Thyroid gland (tissue), 4 donors: Measurements from ENCODE around the gene ENTHD1. TPM values are rescaled to one million over a fixed set of nuclear protein-coding genes. Genes with fewer than 3 reads are reported as not detected.
"Not testable (repeated sequence)": the region's sequence is repeated elsewhere in the genome, so short reads cannot be mapped to it uniquely, and the experiment has no call there.

Experiments used
- DNase-seq, 2 donors: peaks; one replicate each; pipeline ENCODE4 v3.0.0-alpha.2; 2019
- H3K27ac ChIP-seq, 3 donors: fragments of 200-600 bp; sonication (generic); 1 replicate in 2 of 3; 2 replicates in 1 of 3; pipeline ENCODE4 v1.5.1; 2016 to 2019; ENCODE audit warnings: mild to moderate bottlenecking in 1 of 3, moderate library complexity in 1 of 3
- H3K27me3 ChIP-seq: fragments of 200-600 bp; sonication (generic); one replicate; pipeline ENCODE4 v1.5.1; 2019
- H3K36me3 ChIP-seq, 2 donors: fragments of 200-600 bp; sonication (generic); one replicate each; pipeline ENCODE4 v1.5.1; 2016 to 2019
- H3K4me1 ChIP-seq, 2 donors: fragments of 200-600 bp; sonication (generic); one replicate each; pipeline ENCODE4 v1.5.1; 2017 to 2019
- H3K4me3 ChIP-seq, 3 donors: fragments of 200-600 bp; sonication (generic); replicated peaks in 1 of 3; 1 replicate in 2 of 3; 2 replicates in 1 of 3; pipeline ENCODE4 v1.5.1; 2016; ENCODE audit warnings: mild to moderate bottlenecking in 1 of 3
- H3K9me3 ChIP-seq: fragments of 200-600 bp; sonication (generic); one replicate; pipeline ENCODE4 v1.5.1; 2017
- POLR2A ChIP-seq, 2 donors: fragments of 450-650 bp; IDR thresholded peaks; one replicate each; pipeline ENCODE4 v1.6.1; 2017; ENCODE audit warnings: antibody characterized with exemption in 2 of 2, mild to moderate bottlenecking in 2 of 2, moderate library complexity in 1 of 2
- WGBS, 2 donors: methylation state at CpG; one replicate each; pipeline ENCODE4 v1.1.5; 2017; 5-methylcytosine and 5-hydroxymethylcytosine counted together
- intact Hi-C: fragments of 100-400 bp; cut with DNase I; formaldehyde crosslinking; loops from one replicate; pipeline ENCODE4 v1.15.1; 2023
- total RNA-seq, 4 donors: library from RNA; depleted of rRNA; stranded (reverse); fragments of >200 nt; gene quantifications; one replicate each; pipeline ENCODE4 v1.2.3, GENCODE V29; 2016
- TF ChIP-seq, protein P1 (sequence below), 6 experiments: fragments of 200-600 bp in 3 of 6; fragments of 450-650 bp in 3 of 6; sonication (generic) in 3 of 6; IDR thresholded peaks; one replicate each; pipeline ENCODE4 v1.5.1; 2016 to 2019; ENCODE audit warnings: antibody characterized with exemption in 6 of 6, mild to moderate bottlenecking in 2 of 6, inconsistent platforms in 1 of 6, moderate library complexity in 1 of 6

The ENTHD1 gene
- total RNA-seq, 4 donors from 2014 or later: 1.3 TPM; not detected in 3

DNA sequence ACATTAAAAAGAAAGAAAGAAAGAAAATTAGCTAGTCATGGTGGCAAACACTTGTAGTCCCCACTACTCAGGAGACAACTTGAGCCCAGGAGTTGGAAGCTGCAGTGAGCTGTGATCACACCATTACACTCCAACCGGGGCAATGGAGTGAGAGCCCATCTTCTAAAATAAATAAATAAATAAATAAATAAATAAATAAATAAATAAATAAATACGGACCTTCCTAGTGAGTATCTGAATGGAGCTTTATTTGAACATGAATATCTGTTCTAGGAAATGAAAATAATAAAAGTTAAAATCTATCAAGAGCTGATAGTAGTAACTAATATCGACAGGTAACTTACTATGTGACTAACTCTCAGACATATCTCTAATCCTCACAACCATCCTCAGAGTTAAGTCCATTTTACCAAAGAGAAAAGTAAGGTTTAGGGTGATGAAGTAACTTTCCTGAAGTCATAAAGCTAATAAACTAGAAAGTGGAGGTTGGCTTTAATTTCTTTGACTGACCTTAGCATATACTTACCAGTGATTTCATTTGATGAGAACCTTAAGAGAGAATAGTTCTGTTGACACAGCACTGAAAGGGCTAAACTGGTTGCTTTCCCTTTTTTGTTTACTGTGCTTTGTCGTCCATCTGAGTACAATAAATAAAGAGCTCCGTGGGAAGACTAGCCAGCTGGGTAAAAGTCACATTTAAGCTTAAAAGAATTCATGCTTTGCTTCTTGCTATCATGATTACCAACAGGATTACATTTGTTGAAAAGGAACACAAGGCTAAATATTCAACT, 22.4 kb downstream of the ENTHD1 start:
- Histone ChIP-seq H3K4me1 (no peaks in the 10 kb centered on the region), H3K27ac (no peak overlapping the region), H3K9me3 (no peaks in the 10 kb centered on the region), H3K27me3 (no peaks in the 10 kb centered on the region), H3K36me3 (no peaks in the 10 kb centered on the region), H3K4me3 (no peak overlapping the region)
- 83 to 87% methylated on average over 5 of the region's 5 CpGs for WGBS, 2 donors
- TF ChIP-seq, protein P1, sequence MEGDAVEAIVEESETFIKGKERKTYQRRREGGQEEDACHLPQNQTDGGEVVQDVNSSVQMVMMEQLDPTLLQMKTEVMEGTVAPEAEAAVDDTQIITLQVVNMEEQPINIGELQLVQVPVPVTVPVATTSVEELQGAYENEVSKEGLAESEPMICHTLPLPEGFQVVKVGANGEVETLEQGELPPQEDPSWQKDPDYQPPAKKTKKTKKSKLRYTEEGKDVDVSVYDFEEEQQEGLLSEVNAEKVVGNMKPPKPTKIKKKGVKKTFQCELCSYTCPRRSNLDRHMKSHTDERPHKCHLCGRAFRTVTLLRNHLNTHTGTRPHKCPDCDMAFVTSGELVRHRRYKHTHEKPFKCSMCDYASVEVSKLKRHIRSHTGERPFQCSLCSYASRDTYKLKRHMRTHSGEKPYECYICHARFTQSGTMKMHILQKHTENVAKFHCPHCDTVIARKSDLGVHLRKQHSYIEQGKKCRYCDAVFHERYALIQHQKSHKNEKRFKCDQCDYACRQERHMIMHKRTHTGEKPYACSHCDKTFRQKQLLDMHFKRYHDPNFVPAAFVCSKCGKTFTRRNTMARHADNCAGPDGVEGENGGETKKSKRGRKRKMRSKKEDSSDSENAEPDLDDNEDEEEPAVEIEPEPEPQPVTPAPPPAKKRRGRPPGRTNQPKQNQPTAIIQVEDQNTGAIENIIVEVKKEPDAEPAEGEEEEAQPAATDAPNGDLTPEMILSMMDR (IDR thresholded peaks at IDR 0.05): no peak
- TF ChIP-seq POLR2A (IDR thresholded peaks at IDR 0.05): no peak
- DNase-seq: no peak
- intact Hi-C loops: no loop called here

DNA sequence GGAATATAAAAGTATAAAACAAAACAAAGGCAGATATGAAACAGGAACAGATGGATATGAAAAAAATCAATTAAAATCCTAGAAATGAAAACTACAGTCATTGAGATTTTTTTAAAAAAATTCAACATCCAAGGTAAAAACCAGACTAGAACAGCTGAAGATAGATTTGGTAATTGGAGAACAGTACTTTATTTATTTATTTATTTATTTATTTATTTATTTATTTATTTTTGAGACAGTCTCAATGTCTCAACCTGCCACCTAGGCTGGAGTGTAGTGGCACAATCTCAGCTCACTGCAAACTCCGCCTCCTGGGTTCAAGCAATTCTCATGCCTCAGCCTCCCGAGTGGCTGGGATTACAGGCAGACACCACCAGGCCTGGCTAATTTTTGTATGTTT, 23.8 kb downstream of the ENTHD1 start:
- H3K9me3 ChIP-seq, H3K4me3 ChIP-seq, DNase-seq, H3K27ac ChIP-seq, H3K4me1 ChIP-seq, intact Hi-C loops, H3K36me3 ChIP-seq, H3K27me3 ChIP-seq: not testable (repeated sequence)
- WGBS, 2 donors: 94 to 98% methylated on average over 2 of the region's 2 CpGs

DNA sequence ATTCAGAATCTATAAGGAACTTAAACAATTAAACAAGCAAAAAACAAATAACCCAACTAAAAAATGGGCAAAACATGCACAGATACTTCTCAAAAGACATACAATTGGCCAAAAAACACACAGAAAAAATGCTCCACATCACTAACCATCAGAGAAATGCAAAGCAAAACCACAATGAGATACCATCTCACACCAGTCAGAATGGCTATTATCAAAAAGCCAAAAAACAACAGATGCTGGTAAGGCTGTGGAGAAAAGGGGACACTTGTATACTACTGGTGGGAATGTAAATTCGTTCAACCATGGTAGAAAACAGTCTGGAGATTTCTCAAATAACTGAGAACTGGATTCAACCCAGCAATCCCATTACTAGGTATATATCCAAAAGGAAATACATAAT, 24.8 kb downstream of the ENTHD1 start:
- Histone ChIP-seq H3K9me3 (no peaks in the 10 kb centered on the region), H3K4me1 (no peaks in the 10 kb centered on the region), H3K36me3 (no peaks in the 10 kb centered on the region), H3K27ac (no peak overlapping the region), H3K27me3 (no peaks in the 10 kb centered on the region), H3K4me3 (no peak overlapping the region)
- intact Hi-C loops: no loop called here
- WGBS, 2 donors: 49 to 57% methylated on average over 1 of the region's 1 CpG
- no peak for DNase-seq
- no peak for TF ChIP-seq POLR2A (IDR thresholded peaks at IDR 0.05)
- TF ChIP-seq, protein P1 (IDR thresholded peaks at IDR 0.05): no peak

DNA sequence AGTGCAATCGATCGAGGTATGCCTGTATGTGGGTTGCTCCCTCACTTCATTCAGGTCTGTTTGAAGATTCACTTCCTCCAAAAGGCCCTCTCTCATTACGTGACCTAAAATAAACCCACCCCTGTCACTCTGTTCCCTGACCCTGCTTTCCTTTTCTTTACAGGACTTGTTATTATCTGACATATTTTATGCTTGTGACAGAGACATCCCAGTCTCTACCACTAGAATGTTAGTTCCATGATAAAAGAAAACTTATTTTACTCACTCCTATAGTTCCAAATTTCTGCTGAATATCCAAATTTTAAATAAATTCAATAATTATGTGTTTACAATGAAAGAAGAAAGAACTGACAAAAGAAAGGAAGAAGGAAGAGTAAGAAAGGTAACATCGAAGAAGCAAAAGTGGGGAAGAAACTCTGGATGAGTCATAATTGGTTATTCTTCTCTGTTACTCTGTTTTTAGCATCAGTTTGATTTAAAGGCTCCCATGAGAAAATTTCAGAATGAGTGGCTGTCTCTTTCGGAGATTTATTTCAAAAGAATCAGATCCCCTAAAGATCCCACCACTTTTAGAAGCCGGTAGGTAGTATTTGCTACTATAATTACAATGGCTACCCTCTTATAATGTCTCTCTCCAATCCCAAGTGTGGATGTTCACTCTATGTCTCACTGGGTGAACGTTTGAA, 33.5 kb downstream of the ENTHD1 start:
- intact Hi-C loops: no loop called here
- 64 to 80% methylated on average over 7 of the region's 7 CpGs for WGBS, 2 donors
- no peaks in the 10 kb centered on the region for H3K27me3 ChIP-seq
- no peak for TF ChIP-seq POLR2A (IDR thresholded peaks at IDR 0.05)
- TF ChIP-seq, protein P1 (IDR thresholded peaks at IDR 0.05): no peak
- H3K4me3 ChIP-seq: no peak overlapping the region
- no peaks in the 10 kb centered on the region for H3K36me3 ChIP-seq
- no peaks in the 10 kb centered on the region for H3K9me3 ChIP-seq
- H3K27ac ChIP-seq: no peak overlapping the region
- H3K4me1 ChIP-seq: no peaks in the 10 kb centered on the region
- DNase-seq: no peak

DNA sequence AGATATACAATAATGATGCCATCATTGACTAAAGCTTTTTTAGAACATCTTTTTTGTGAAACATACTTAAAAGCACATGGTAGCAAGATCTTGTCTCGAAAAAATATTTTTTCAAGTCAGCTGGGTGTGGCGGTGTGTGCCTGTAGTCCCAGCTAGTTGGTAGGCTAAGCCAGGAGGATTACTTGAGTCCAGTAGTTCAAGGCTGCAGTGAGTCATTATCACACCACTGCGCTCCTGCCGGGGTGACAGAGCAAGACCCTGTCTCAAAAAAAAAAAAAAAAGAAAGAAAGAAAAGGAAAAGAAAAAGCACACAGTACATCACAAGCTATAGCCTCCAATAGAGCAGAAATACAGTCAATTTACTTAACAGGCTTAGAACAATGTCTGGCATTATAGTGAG, 37.0 kb downstream of the ENTHD1 start:
- no peak for DNase-seq
- intact Hi-C loops: no loop called here
- H3K4me1 ChIP-seq: no peaks in the 10 kb centered on the region
- no peak overlapping the region for H3K4me3 ChIP-seq
- no peaks in the 10 kb centered on the region for H3K36me3 ChIP-seq
- H3K27me3 ChIP-seq: no peaks in the 10 kb centered on the region
- TF ChIP-seq POLR2A (IDR thresholded peaks at IDR 0.05): no peak
- TF ChIP-seq, protein P1 (IDR thresholded peaks at IDR 0.05): no peak
- WGBS, 2 donors: 91 to 92% methylated on average over 4 of the region's 4 CpGs
- H3K9me3 ChIP-seq: no peaks in the 10 kb centered on the region
- H3K27ac ChIP-seq: no peak overlapping the region
